HL-60 (cell line): ENCODE data around the gene MICU2.

Source experiments
- DNase-seq, 2 experiments: peaks; one replicate each; pipeline ENCODE4 v3.0.0-alpha.2; 2010 to 2020; ENCODE audit warnings: low read depth in 1 of 2, low spot score in 1 of 2
- H3K27ac ChIP-seq: fragments of 250-450 bp; sonication (Bioruptor Pico); replicated peaks from 2 replicates; pipeline ENCODE4 v1.5.1; 2020; ENCODE audit warnings: mild to moderate bottlenecking, moderate library complexity
- H3K27me3 ChIP-seq: fragments of 250-450 bp; sonication (Bioruptor Pico); 2 replicates; pipeline ENCODE4 v1.5.1; 2021; ENCODE audit warnings: mild to moderate bottlenecking, moderate library complexity; ENCODE audit not compliant: insufficient read depth, poor library complexity, severe bottlenecking
- H3K4me3 ChIP-seq: replicated peaks from 2 replicates; pipeline ENCODE4 v1.5.1; 2011; ENCODE audit warnings: mild to moderate bottlenecking, control low read depth, low read length; ENCODE audit not compliant: insufficient read depth
- GABPA ChIP-seq: IDR thresholded peaks from 2 replicates; pipeline ENCODE4 v1.6.1; 2012; ENCODE audit warnings: low read depth
- POLR2AphosphoS5 ChIP-seq: IDR thresholded peaks from 2 replicates; pipeline ENCODE4 v1.6.1; 2012; ENCODE audit warnings: low read depth
- SPI1 ChIP-seq: IDR thresholded peaks from 2 replicates; pipeline ENCODE4 v1.6.1; 2012; ENCODE audit warnings: low read depth, mild to moderate bottlenecking, borderline replicate concordance
- TF ChIP-seq, protein P1 (sequence below): IDR thresholded peaks from one replicate; pipeline ENCODE4 v1.5.1; 2011; ENCODE audit warnings: low read length, control low read depth, inconsistent platforms; ENCODE audit not compliant: insufficient read depth
- TF ChIP-seq, protein P2 (sequence below): IDR thresholded peaks from 2 replicates; pipeline ENCODE4 v1.6.1; 2012; ENCODE audit warnings: low read depth; ENCODE audit not compliant: insufficient replicate concordance

MICU2 gene

DNA sequence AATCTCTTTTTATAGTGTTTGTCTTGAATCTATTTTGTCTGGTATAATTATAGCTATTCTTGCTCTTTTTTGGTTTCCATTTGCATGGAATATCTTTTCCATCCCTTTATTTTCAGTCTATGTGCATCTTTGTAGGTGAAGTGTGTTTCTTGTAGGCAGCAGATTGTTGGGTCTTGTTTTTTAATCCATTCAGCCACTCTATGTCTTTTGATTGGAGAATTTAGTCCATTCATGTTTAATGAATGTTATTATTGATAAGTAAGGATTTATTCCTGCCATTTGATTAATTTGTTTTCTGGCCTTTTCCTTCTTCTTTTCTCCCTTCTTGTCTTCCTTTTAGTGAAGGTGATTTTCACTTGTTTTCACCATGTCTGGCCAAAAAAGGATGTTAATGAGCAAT lies 133.2 kb downstream of the MICU2 start:
- TF ChIP-seq, protein P1, sequence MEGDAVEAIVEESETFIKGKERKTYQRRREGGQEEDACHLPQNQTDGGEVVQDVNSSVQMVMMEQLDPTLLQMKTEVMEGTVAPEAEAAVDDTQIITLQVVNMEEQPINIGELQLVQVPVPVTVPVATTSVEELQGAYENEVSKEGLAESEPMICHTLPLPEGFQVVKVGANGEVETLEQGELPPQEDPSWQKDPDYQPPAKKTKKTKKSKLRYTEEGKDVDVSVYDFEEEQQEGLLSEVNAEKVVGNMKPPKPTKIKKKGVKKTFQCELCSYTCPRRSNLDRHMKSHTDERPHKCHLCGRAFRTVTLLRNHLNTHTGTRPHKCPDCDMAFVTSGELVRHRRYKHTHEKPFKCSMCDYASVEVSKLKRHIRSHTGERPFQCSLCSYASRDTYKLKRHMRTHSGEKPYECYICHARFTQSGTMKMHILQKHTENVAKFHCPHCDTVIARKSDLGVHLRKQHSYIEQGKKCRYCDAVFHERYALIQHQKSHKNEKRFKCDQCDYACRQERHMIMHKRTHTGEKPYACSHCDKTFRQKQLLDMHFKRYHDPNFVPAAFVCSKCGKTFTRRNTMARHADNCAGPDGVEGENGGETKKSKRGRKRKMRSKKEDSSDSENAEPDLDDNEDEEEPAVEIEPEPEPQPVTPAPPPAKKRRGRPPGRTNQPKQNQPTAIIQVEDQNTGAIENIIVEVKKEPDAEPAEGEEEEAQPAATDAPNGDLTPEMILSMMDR: no peak
- TF ChIP-seq SPI1 (no peak), POLR2AphosphoS5 (no peak)
- TF ChIP-seq, protein P2, sequence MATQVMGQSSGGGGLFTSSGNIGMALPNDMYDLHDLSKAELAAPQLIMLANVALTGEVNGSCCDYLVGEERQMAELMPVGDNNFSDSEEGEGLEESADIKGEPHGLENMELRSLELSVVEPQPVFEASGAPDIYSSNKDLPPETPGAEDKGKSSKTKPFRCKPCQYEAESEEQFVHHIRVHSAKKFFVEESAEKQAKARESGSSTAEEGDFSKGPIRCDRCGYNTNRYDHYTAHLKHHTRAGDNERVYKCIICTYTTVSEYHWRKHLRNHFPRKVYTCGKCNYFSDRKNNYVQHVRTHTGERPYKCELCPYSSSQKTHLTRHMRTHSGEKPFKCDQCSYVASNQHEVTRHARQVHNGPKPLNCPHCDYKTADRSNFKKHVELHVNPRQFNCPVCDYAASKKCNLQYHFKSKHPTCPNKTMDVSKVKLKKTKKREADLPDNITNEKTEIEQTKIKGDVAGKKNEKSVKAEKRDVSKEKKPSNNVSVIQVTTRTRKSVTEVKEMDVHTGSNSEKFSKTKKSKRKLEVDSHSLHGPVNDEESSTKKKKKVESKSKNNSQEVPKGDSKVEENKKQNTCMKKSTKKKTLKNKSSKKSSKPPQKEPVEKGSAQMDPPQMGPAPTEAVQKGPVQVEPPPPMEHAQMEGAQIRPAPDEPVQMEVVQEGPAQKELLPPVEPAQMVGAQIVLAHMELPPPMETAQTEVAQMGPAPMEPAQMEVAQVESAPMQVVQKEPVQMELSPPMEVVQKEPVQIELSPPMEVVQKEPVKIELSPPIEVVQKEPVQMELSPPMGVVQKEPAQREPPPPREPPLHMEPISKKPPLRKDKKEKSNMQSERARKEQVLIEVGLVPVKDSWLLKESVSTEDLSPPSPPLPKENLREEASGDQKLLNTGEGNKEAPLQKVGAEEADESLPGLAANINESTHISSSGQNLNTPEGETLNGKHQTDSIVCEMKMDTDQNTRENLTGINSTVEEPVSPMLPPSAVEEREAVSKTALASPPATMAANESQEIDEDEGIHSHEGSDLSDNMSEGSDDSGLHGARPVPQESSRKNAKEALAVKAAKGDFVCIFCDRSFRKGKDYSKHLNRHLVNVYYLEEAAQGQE: no peak
- Histone ChIP-seq H3K27me3 (no peaks in the 10 kb centered on the region), H3K4me3 (no peak overlapping the region), H3K27ac (no peak overlapping the region)
- no peak for DNase-seq

DNA sequence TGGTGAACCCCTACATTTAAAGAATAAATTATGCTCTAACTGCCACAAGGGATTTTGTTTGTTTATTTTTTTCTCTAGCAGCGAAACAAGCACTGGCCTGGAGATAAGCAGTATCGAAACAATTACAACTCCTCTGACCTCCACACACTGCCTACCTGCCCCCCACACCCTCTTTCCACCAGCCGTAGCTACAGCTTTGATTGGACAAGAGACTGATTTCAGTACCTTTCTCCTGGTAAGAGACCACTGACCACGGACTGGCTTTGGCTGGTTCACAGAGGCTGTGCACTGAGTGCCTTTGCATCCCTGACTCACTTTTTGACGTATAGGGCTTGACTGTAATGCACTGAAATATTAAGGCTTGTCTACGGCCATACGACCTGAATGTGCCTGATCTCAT lies 137.4 kb downstream of the MICU2 start:
- Histone ChIP-seq H3K27me3 (no peaks in the 10 kb centered on the region), H3K27ac (no peak overlapping the region), H3K4me3 (no peak overlapping the region)
- TF ChIP-seq, protein P1: no peak
- no peak for TF ChIP-seq POLR2AphosphoS5
- no peak for TF ChIP-seq SPI1
- TF ChIP-seq, protein P2: no peak
- no peak for TF ChIP-seq GABPA
- no peak for DNase-seq

DNA sequence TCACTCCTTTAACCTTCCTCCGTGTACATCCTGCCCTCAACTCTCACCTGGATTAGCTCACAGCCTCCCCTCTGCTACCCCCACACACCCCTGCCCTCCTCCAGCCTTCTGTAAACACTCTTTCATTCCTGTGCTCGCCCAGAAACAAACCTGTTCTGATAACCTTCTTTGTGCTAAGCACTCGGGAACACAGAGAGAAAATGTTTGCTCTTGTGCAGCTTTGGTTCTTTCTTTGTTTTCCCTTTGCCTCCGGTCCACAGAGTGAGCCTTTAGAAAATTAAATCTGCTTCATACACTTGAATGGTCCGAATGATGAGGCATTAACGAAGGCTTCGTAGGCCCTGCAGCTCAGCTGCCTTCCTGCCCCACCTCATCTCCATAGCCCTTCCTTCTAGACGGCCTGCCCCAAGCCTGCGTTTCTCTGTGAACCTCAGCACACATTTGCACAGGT lies 138.2 kb downstream of the MICU2 start:
- H3K27ac ChIP-seq: no peak overlapping the region
- TF ChIP-seq, protein P1: no peak
- TF ChIP-seq SPI1 (no peak), POLR2AphosphoS5 (no peak), GABPA (no peak)
- TF ChIP-seq, protein P2: no peak
- no peak for DNase-seq
- no peaks in the 10 kb centered on the region for H3K27me3 ChIP-seq
- H3K4me3 ChIP-seq: no peak overlapping the region
